ENCODE data around the gene C20orf202. TPM values are rescaled to one million over a fixed set of nuclear protein-coding genes. Genes with fewer than 3 reads are reported as not detected.
A peak's percentile ranks its signal among the peaks of the same experiment; 100 is the strongest.

Gene C20orf202
- total RNA-seq, 1 donor from 2014 or later, result not detected

GRCh38 chr20:1205802-1206201, 2.5 kb downstream of the C20orf202 start:
- no peak for DNase-seq (ENCODE audit: low read depth)
- TF ChIP-seq CTCF (IDR thresholded peaks at IDR 0.05; ENCODE audit: insufficient read depth, low read length, poor library complexity, severe bottlenecking), result no peak
- Histone ChIP-seq H3K27me3 (ENCODE audit: control insufficient read depth, insufficient read depth, low read length) (peaks cover 22% of the 10 kb centered on the region), H3K36me3 (ENCODE audit: control insufficient read depth, insufficient read depth, low read length) (no peaks in the 10 kb centered on the region), H3K4me3 (ENCODE audit: low read depth, low read length) (no peak overlapping the region)

GRCh38 chr20:1206366-1207148, 3.3 kb downstream of the C20orf202 start:
- TF ChIP-seq CTCF (IDR thresholded peaks at IDR 0.05; ENCODE audit: insufficient read depth, low read length, poor library complexity, severe bottlenecking), result no peak
- no peaks in the 10 kb centered on the region for H3K36me3 ChIP-seq (ENCODE audit: control insufficient read depth, insufficient read depth, low read length)
- no peak overlapping the region for H3K4me3 ChIP-seq (ENCODE audit: low read depth, low read length)
- H3K27me3 ChIP-seq (ENCODE audit: control insufficient read depth, insufficient read depth, low read length), result peaks cover 22% of the 10 kb centered on the region
- DNase-seq (ENCODE audit: low read depth), result no peak

- no peak for TF ChIP-seq CTCF (IDR thresholded peaks at IDR 0.05; ENCODE audit: insufficient read depth, low read length, poor library complexity, severe bottlenecking)
- no peak for DNase-seq (ENCODE audit: low read depth)
- H3K4me3 ChIP-seq (ENCODE audit: low read depth, low read length), result no peak overlapping the region
- no peaks in the 10 kb centered on the region for H3K36me3 ChIP-seq (ENCODE audit: control insufficient read depth, insufficient read depth, low read length)
- peaks cover 22% of the 10 kb centered on the region for H3K27me3 ChIP-seq (ENCODE audit: control insufficient read depth, insufficient read depth, low read length)
Measured at GRCh38 chr20:1207293-1207878, 4.1 kb downstream of the C20orf202 start.

DNA sequence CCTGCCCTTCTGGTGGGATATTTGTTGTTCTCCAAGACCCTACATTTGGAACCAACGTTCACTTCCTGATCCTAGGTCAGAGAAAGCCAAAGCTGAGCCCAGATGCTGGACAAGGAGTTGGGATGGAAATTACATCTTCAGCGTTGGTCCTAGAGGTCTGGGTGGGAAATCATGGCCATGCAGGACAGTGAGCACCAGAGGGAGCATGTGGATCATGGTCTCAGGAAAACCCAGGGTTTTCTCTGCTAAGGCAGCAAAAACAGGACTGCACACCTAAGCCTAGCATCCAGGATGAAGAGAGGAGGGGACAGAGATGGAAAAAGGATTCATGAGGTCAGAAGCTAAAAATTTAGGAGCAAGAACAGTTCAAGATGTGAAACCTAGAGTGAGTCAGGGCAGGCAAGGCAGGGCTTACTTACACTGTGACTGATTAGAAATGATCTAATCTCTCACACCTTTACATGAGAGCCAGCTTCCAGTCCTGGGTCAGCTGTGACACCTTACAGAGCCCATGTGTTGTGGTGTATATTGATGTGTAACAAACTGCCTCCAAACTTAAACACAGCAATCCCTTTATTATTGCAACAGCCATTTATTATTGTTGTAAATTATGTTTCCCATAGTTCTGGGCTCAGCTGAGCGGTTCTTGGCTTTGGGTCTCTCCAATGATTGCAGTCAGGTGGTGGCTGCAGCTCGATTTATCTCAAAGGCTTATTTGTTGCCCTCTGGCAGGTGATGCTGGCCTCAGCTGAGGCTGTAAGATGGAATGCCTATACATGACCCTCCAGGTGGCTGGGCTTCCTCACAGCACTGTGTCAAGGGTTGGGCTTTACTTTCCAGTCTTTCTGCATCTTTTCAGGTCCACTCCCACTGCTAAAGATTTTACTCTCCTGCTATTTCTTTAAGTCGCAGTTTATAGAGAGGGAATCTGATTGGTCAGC, 6.5 kb downstream of the C20orf202 start:
- TF ChIP-seq CTCF (IDR thresholded peaks at IDR 0.05; ENCODE audit: insufficient read depth, low read length, poor library complexity, severe bottlenecking), result peak; percentile 23
- peaks cover 22% of the 10 kb centered on the region for H3K27me3 ChIP-seq (ENCODE audit: control insufficient read depth, insufficient read depth, low read length)
- H3K36me3 ChIP-seq (ENCODE audit: control insufficient read depth, insufficient read depth, low read length), result no peaks in the 10 kb centered on the region
- H3K4me3 ChIP-seq (ENCODE audit: low read depth, low read length), result no peak overlapping the region
- DNase-seq (ENCODE audit: low read depth), result no peak

- no peak for TF ChIP-seq CTCF (IDR thresholded peaks at IDR 0.05; ENCODE audit: insufficient read depth, low read length, poor library complexity, severe bottlenecking)
- H3K27me3 ChIP-seq (ENCODE audit: control insufficient read depth, insufficient read depth, low read length), result peaks cover 22% of the 10 kb centered on the region
- H3K4me3 ChIP-seq (ENCODE audit: low read depth, low read length), result no peak overlapping the region
- no peak for DNase-seq (ENCODE audit: low read depth)
- no peaks in the 10 kb centered on the region for H3K36me3 ChIP-seq (ENCODE audit: control insufficient read depth, insufficient read depth, low read length)
Measured at GRCh38 chr20:1210501-1210900, 7.2 kb downstream of the C20orf202 start.

Measured in kidney epithelial cell (primary cell).